Stomach smooth muscle (tissue), 2 donors: ENCODE results near the gene SP6.

Source experiments
- H3K27ac ChIP-seq: one replicate; pipeline ENCODE4 v1.7.0; 2013; ENCODE audit warnings: mild to moderate bottlenecking, low read length, inconsistent platforms
- H3K27me3 ChIP-seq, 2 donors: one replicate each; pipeline ENCODE4 v1.7.0; 2013; ENCODE audit warnings: low read length in 2 of 2; ENCODE audit not compliant: insufficient read depth in 2 of 2, control insufficient read depth in 1 of 2
- H3K36me3 ChIP-seq, 2 donors: one replicate each; pipeline ENCODE4 v1.7.0; 2013; ENCODE audit warnings: low read length in 2 of 2; ENCODE audit not compliant: control insufficient read depth in 2 of 2, insufficient read depth in 2 of 2
- H3K4me1 ChIP-seq: one replicate; pipeline ENCODE4 v1.7.0; 2013; ENCODE audit warnings: low read length; ENCODE audit not compliant: control insufficient read depth, insufficient read depth
- H3K4me3 ChIP-seq, 2 donors: one replicate each; pipeline ENCODE4 v1.7.0; 2013; ENCODE audit warnings: low read length in 2 of 2
- H3K9ac ChIP-seq, 2 donors: one replicate each; pipeline ENCODE4 v1.7.0; 2013; ENCODE audit warnings: low read length in 2 of 2, mild to moderate bottlenecking in 1 of 2
- H3K9me3 ChIP-seq, 2 donors: one replicate each; pipeline ENCODE4 v1.7.0; 2013; ENCODE audit warnings: low read length in 2 of 2; ENCODE audit not compliant: control insufficient read depth in 2 of 2
- donor health status: healthy.
- donor health status: Pancreatic carcinoma.

The SP6 gene

GRCh38 chr17:47878203-47879027 lies 27.5 kb upstream of the SP6 start:
- Histone ChIP-seq H3K36me3 (no peaks in the 10 kb centered on the region), H3K9ac (no peak overlapping the region), H3K4me3 (no peak overlapping the region), H3K4me1 (peaks cover 2% of the 10 kb centered on the region), H3K9me3 (no peaks in the 10 kb centered on the region), H3K27me3 (peaks cover 27 to 40% of the 10 kb centered on the region in 2 donors), H3K27ac (no peak overlapping the region)

- H3K4me3 ChIP-seq, result no peak overlapping the region
- H3K27me3 ChIP-seq, result peaks cover 31 to 46% of the 10 kb centered on the region in 2 donors
- no peaks in the 10 kb centered on the region for H3K36me3 ChIP-seq
- no peak overlapping the region for H3K27ac ChIP-seq
- no peaks in the 10 kb centered on the region for H3K9me3 ChIP-seq
- no peak overlapping the region for H3K9ac ChIP-seq
- H3K4me1 ChIP-seq, result peaks cover 4% of the 10 kb centered on the region
Measured at GRCh38 chr17:47877368-47878034, 26.5 kb upstream of the SP6 start.

- Histone ChIP-seq H3K36me3 (no peaks in the 10 kb centered on the region), H3K4me1 (peaks cover 5% of the 10 kb centered on the region), H3K27ac (no peak overlapping the region), H3K9ac (no peak overlapping the region), H3K4me3 (no peak overlapping the region), H3K9me3 (no peaks in the 10 kb centered on the region), H3K27me3 (peaks cover 48 to 54% of the 10 kb centered on the region in 2 donors)
Measured at GRCh38 chr17:47875011-47875985, 24.3 kb upstream of the SP6 start.

GRCh38 chr17:47873200-47874090 lies 22.5 kb upstream of the SP6 start:
- H3K27me3 ChIP-seq, result peaks cover 51 to 57% of the 10 kb centered on the region in 2 donors
- peaks cover 5% of the 10 kb centered on the region for H3K4me1 ChIP-seq
- no peak overlapping the region for H3K9ac ChIP-seq
- H3K9me3 ChIP-seq, result no peaks in the 10 kb centered on the region
- no peak overlapping the region for H3K27ac ChIP-seq
- no peak overlapping the region for H3K4me3 ChIP-seq
- H3K36me3 ChIP-seq, result no peaks in the 10 kb centered on the region

- Histone ChIP-seq H3K4me3 (no peak overlapping the region), H3K9ac (no peak overlapping the region), H3K4me1 (peaks cover 5% of the 10 kb centered on the region), H3K9me3 (no peaks in the 10 kb centered on the region), H3K27me3 (peaks cover 51 to 52% of the 10 kb centered on the region in 2 donors), H3K36me3 (no peaks in the 10 kb centered on the region), H3K27ac (no peak overlapping the region)
Measured at GRCh38 chr17:47872651-47873161, 21.7 kb upstream of the SP6 start.

- peaks cover 5% of the 10 kb centered on the region for H3K4me1 ChIP-seq
- H3K27me3 ChIP-seq, result peaks cover 48 to 52% of the 10 kb centered on the region in 2 donors
- H3K9me3 ChIP-seq, result no peaks in the 10 kb centered on the region
- no peaks in the 10 kb centered on the region for H3K36me3 ChIP-seq
- H3K4me3 ChIP-seq, result no peak overlapping the region
- H3K9ac ChIP-seq, result no peak overlapping the region
- no peak overlapping the region for H3K27ac ChIP-seq
Measured at GRCh38 chr17:47872019-47872650, 21.2 kb upstream of the SP6 start.

GRCh38 chr17:47871048-47871447 lies 20.1 kb upstream of the SP6 start:
- Histone ChIP-seq H3K4me3 (no peak overlapping the region), H3K36me3 (no peaks in the 10 kb centered on the region), H3K9me3 (no peaks in the 10 kb centered on the region), H3K27me3 (peaks cover 52 to 55% of the 10 kb centered on the region in 2 donors), H3K27ac (no peak overlapping the region), H3K9ac (no peak overlapping the region), H3K4me1 (peaks cover 5% of the 10 kb centered on the region)

GRCh38 chr17:47870056-47870455 lies 19.1 kb upstream of the SP6 start:
- H3K4me3 ChIP-seq, result no peak overlapping the region
- H3K4me1 ChIP-seq, result peaks cover 5% of the 10 kb centered on the region
- no peak overlapping the region for H3K27ac ChIP-seq
- H3K27me3 ChIP-seq, result peaks cover 50% of the 10 kb centered on the region in 2 donors
- H3K9ac ChIP-seq, result no peak overlapping the region
- H3K36me3 ChIP-seq, result no peaks in the 10 kb centered on the region
- H3K9me3 ChIP-seq, result no peaks in the 10 kb centered on the region

GRCh38 chr17:47869114-47869513 lies 18.2 kb upstream of the SP6 start:
- Histone ChIP-seq H3K4me3 (no peak overlapping the region), H3K9ac (no peak overlapping the region), H3K4me1 (peaks cover 5% of the 10 kb centered on the region), H3K36me3 (no peaks in the 10 kb centered on the region), H3K27ac (no peak overlapping the region), H3K27me3 (peaks cover 42 to 44% of the 10 kb centered on the region in 2 donors), H3K9me3 (no peaks in the 10 kb centered on the region)
